ENCODE results near the gene INAVA.

The INAVA gene

GRCh38 chr1:200894712-200895442, at the start of gene INAVA:
INAVA (plus strand) TSS chr1:200894900; CDS start chr1:200898401, 3,501 bp downstream.
- DNase-seq, result no peak
- TF ChIP-seq POLR2A (IDR thresholded peaks at IDR 0.05; ENCODE audit: low read length) (no peak), GATA1 (IDR thresholded peaks at IDR 0.05; ENCODE audit: low read depth, low read length) (no peak)

GRCh38 chr1:200845360-200845759, 49.3 kb upstream of the INAVA start:
- DNase-seq, result no peak

GRCh38 chr1:200846398-200846797, 48.3 kb upstream of the INAVA start:
- DNase-seq, result no peak
- TF ChIP-seq GATA1 (IDR thresholded peaks at IDR 0.05; ENCODE audit: low read depth, low read length) (no peak), POLR2A (IDR thresholded peaks at IDR 0.05; ENCODE audit: low read length) (no peak)

More at GRCh38 chr1:200845360-200845759, 49.3 kb upstream of the INAVA start:
- no peak for TF ChIP-seq GATA1 (IDR thresholded peaks at IDR 0.05; ENCODE audit: low read depth, low read length)

GRCh38 chr1:200849430-200849829, 45.3 kb upstream of the INAVA start:
- TF ChIP-seq GATA1 (IDR thresholded peaks at IDR 0.05; ENCODE audit: low read depth, low read length), result no peak
- no peak for TF ChIP-seq POLR2A (IDR thresholded peaks at IDR 0.05; ENCODE audit: low read length)
- DNase-seq, result no peak

GRCh38 chr1:200850554-200850953, 44.1 kb upstream of the INAVA start:
- no peak for TF ChIP-seq POLR2A (IDR thresholded peaks at IDR 0.05; ENCODE audit: low read length)
- no peak for TF ChIP-seq GATA1 (IDR thresholded peaks at IDR 0.05; ENCODE audit: low read depth, low read length)
- no peak for DNase-seq

GRCh38 chr1:200856716-200857357, 37.9 kb upstream of the INAVA start:
- no peak for DNase-seq
- TF ChIP-seq GATA1 (IDR thresholded peaks at IDR 0.05; ENCODE audit: low read depth, low read length), result no peak
- no peak for TF ChIP-seq POLR2A (IDR thresholded peaks at IDR 0.05; ENCODE audit: low read length)

GRCh38 chr1:200857804-200858203, 36.9 kb upstream of the INAVA start:
- DNase-seq, result no peak
- TF ChIP-seq POLR2A (IDR thresholded peaks at IDR 0.05; ENCODE audit: low read length) (no peak), GATA1 (IDR thresholded peaks at IDR 0.05; ENCODE audit: low read depth, low read length) (no peak)

GRCh38 chr1:200861937-200862647, 32.6 kb upstream of the INAVA start:
- TF ChIP-seq GATA1 (IDR thresholded peaks at IDR 0.05; ENCODE audit: low read depth, low read length) (no peak), POLR2A (IDR thresholded peaks at IDR 0.05; ENCODE audit: low read length) (no peak)
- no peak for DNase-seq

GRCh38 chr1:200862713-200863415, 31.8 kb upstream of the INAVA start:
- TF ChIP-seq GATA1 (IDR thresholded peaks at IDR 0.05; ENCODE audit: low read depth, low read length), result no peak
- no peak for TF ChIP-seq POLR2A (IDR thresholded peaks at IDR 0.05; ENCODE audit: low read length)
- DNase-seq, result no peak

GRCh38 chr1:200866116-200866515, 28.6 kb upstream of the INAVA start:
- no peak for TF ChIP-seq POLR2A (IDR thresholded peaks at IDR 0.05; ENCODE audit: low read length)
- no peak for TF ChIP-seq GATA1 (IDR thresholded peaks at IDR 0.05; ENCODE audit: low read depth, low read length)
- DNase-seq, result no peak

GRCh38 chr1:200866521-200866920, 28.2 kb upstream of the INAVA start:
- no peak for DNase-seq
- no peak for TF ChIP-seq GATA1 (IDR thresholded peaks at IDR 0.05; ENCODE audit: low read depth, low read length)

GRCh38 chr1:200867018-200867811, 27.5 kb upstream of the INAVA start:
- no peak for DNase-seq
- no peak for TF ChIP-seq POLR2A (IDR thresholded peaks at IDR 0.05; ENCODE audit: low read length)
- TF ChIP-seq GATA1 (IDR thresholded peaks at IDR 0.05; ENCODE audit: low read depth, low read length), result no peak

- no peak for TF ChIP-seq GATA1 (IDR thresholded peaks at IDR 0.05; ENCODE audit: low read depth, low read length)
- no peak for DNase-seq
These were observed 25.3 kb upstream of the INAVA start for GRCh38 chr1:200869376-200869752.

Measured in erythroblast (primary cell).